ENCODE data around the gene DENND6B. TPM values are rescaled to one million over a fixed set of nuclear protein-coding genes. Genes with fewer than 3 reads are reported as not detected.

DENND6B gene
- total and polyA plus RNA-seq, 5 donors: 2.0 to 3.1 (median 2.4) TPM

DNA sequence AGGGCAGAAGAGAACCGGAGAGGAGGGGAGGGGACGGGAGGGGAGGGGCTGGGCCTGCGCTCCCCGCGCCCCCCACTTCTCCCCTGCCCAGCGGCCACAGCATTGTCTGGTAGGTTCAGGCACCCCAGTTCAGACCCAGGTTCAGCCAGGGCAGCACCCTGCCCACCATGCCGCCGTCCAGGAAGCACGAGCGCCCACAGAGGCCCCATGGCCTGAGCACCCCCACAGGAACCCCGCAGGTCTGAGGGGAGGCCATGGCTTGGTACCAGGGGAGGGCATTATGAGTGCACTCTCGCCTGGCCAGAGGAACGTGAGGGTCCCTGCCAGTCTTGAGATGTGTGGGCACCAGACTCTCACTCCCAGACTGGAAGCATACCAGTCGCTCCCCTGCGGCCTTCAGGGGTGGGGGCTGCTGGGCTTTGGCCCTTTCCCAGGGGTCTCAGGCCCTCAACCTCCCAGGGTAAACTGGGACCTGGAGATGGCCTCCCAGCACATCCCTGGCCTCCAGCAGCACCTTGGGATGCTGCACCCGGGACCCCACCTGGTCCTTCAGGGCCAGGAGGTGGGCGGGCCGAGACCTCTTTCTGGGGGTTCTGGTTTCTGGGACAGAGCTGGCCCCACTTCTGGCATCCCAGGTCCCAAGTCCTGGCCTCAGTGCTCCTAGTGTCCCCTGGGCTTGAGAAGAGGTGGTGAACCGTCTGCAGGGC lies 18.8 kb downstream of the DENND6B start:
- no peaks in the 10 kb centered on the region for H3K9me3 ChIP-seq (ENCODE audit: control insufficient read depth, low read length)
- no peaks in the 10 kb centered on the region for H3K27me3 ChIP-seq (ENCODE audit: control insufficient read depth, insufficient read depth)
- WGBS: 31% methylated on average over 19 of the region's 19 CpGs
- ATAC-seq (no peak), DNase-seq (peak; percentile 43 to 76 (median 73))
- peaks cover 16% of the 10 kb centered on the region for H3K4me1 ChIP-seq (ENCODE audit: control insufficient read depth, insufficient read depth, low read length)
- intact Hi-C loops (cut with DNase I): no loop called here
- peak overlapping the region; percentile 83 for H3K27ac ChIP-seq (ENCODE audit: low read length)
- no peak overlapping the region for H3K4me3 ChIP-seq (ENCODE audit: low read length)

GRCh38 chr22:50306753-50307749 lies 19.8 kb downstream of the DENND6B start, which contains the start of gene PLXNB2:
Gene PLXNB2 (minus strand): TSS chr22:50307646. CDS start chr22:50290584, 17,062 bp downstream.
- ATAC-seq (peak; percentile 63 to 64), DNase-seq (peak; percentile 87 to 95 (median 95))
- Histone ChIP-seq H3K27ac (ENCODE audit: low read length) (peak within 1 kb of the TSS; percentile 83), H3K4me3 (ENCODE audit: low read length) (peak within 1 kb of the TSS; percentile 84), H3K4me1 (ENCODE audit: control insufficient read depth, insufficient read depth, low read length) (peaks cover 16% of the 10 kb centered on the region), H3K27me3 (ENCODE audit: control insufficient read depth, insufficient read depth) (no peaks in the 10 kb centered on the region), H3K9me3 (ENCODE audit: control insufficient read depth, low read length) (no peaks in the 10 kb centered on the region)
- intact Hi-C loops (cut with DNase I): no loop called here
- WGBS: under 1% methylated on average over 102 of the region's 105 CpGs

GRCh38 chr22:50305923-50306566 lies 20.8 kb downstream of the DENND6B start:
- H3K27me3 ChIP-seq (ENCODE audit: control insufficient read depth, insufficient read depth): no peaks in the 10 kb centered on the region
- peak overlapping the region; percentile 84 for H3K4me3 ChIP-seq (ENCODE audit: low read length)
- intact Hi-C loops (cut with DNase I): no loop called here
- H3K9me3 ChIP-seq (ENCODE audit: control insufficient read depth, low read length): no peaks in the 10 kb centered on the region
- DNase-seq: peak; percentile 84 to 94 (median 92)
- H3K27ac ChIP-seq (ENCODE audit: low read length): peak overlapping the region; percentile 76
- peak; percentile 49 to 54 for ATAC-seq
- H3K4me1 ChIP-seq (ENCODE audit: control insufficient read depth, insufficient read depth, low read length): peaks cover 16% of the 10 kb centered on the region
- 1% methylated on average over 21 of the region's 21 CpGs for WGBS

DNA sequence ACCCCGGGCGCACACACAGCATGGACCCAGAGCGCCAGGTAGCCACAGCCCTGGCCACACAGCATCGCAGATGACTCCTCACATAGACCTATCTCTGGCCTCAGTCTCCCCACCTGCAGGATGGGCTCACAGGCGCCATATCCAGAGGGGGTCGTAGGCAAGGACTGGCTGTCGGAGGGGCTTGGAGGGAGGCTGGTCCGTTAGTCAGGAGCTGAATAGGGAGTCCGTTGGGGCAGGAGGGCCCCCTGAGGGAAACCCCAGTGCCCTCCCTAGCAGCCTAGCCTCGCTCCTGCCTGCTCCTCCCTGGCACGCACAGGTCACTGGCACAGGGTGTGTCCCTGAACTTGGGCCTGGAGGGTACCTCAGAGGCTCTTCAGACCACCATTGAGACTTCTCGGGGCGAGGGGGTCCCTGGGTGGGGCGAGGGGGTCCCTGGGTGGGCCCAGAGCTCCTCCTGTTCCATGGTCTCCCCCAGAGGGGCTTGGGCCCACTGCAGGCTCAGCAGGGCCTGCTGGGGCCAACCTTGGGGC lies 21.4 kb downstream of the DENND6B start:
- no peak for ATAC-seq
- peak overlapping the region; percentile 76 for H3K27ac ChIP-seq (ENCODE audit: low read length)
- peaks cover 16% of the 10 kb centered on the region for H3K4me1 ChIP-seq (ENCODE audit: control insufficient read depth, insufficient read depth, low read length)
- H3K4me3 ChIP-seq (ENCODE audit: low read length): peak overlapping the region; percentile 84
- DNase-seq: peak in 1 of 3 donors; percentile 70
- WGBS: 49% methylated on average over 14 of the region's 14 CpGs
- H3K27me3 ChIP-seq (ENCODE audit: control insufficient read depth, insufficient read depth): no peaks in the 10 kb centered on the region
- no peaks in the 10 kb centered on the region for H3K9me3 ChIP-seq (ENCODE audit: control insufficient read depth, low read length)
- intact Hi-C loops (cut with DNase I): no loop called here

DNA sequence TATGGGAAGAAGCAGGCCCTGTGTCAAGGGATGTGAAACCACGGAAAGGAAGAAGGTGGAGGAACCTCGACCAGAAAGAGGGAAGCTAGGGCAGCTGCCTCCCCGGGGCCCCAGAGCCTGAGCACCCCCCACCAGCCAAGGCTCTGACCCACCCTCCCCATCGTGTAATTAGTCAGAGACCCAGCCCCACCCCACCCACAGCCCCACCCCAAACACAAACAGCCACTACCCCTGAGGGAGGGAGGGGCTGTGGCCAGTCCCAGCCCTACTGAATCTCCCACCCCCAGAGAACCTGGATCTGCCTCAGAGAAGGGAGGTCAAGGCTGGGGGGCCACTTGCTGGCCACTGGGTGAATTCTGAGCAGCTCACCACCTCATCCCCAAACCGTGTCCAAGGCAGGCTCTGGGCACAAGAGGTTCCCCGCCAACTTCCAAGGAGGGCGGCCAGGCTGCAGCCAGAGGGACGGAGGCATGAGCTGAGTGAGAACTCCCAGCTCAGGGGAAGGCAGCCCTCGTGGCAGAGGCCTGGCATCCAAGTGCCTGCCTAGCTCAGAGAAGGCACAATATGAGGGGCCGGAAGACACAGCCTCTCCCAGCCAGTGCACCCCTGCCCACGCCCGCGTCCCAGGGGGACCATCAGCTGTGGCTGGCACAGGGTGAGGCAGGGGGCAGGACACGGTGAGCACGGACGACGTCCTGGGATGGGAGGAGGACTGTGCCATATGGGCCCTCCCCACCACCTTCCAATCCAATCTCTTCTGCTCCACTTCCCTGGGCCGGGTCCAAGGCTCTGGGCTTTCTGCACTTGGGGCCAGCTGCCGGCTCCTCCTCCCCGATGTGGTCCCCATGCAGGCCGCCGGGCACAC lies 22.1 kb downstream of the DENND6B start:
- Histone ChIP-seq H3K4me1 (ENCODE audit: control insufficient read depth, insufficient read depth, low read length) (peaks cover 16% of the 10 kb centered on the region), H3K9me3 (ENCODE audit: control insufficient read depth, low read length) (no peaks in the 10 kb centered on the region), H3K27me3 (ENCODE audit: control insufficient read depth, insufficient read depth) (no peaks in the 10 kb centered on the region), H3K4me3 (ENCODE audit: low read length) (no peak overlapping the region), H3K27ac (ENCODE audit: low read length) (peak overlapping the region; percentile 76)
- WGBS: 33% methylated on average over 22 of the region's 22 CpGs
- intact Hi-C loops (cut with DNase I): no loop called here
- ATAC-seq (peak in 1 of 2 donors; percentile 1), DNase-seq (peak; percentile 60 to 88 (median 88))

GRCh38 chr22:50303848-50304527 lies 22.8 kb downstream of the DENND6B start:
- Histone ChIP-seq H3K4me1 (ENCODE audit: control insufficient read depth, insufficient read depth, low read length) (peaks cover 14% of the 10 kb centered on the region), H3K27ac (ENCODE audit: low read length) (peak overlapping the region; percentile 71), H3K27me3 (ENCODE audit: control insufficient read depth, insufficient read depth) (no peaks in the 10 kb centered on the region), H3K4me3 (ENCODE audit: low read length) (no peak overlapping the region), H3K9me3 (ENCODE audit: control insufficient read depth, low read length) (no peaks in the 10 kb centered on the region)
- intact Hi-C loops (cut with DNase I): no loop called here
- WGBS: 38% methylated on average over 11 of the region's 11 CpGs
- DNase-seq: peak; percentile 54 to 90 (median 83)
- ATAC-seq: no peak

GRCh38 chr22:50303515-50303847 lies 23.3 kb downstream of the DENND6B start:
- Histone ChIP-seq H3K27ac (ENCODE audit: low read length) (peak overlapping the region; percentile 71), H3K9me3 (ENCODE audit: control insufficient read depth, low read length) (no peaks in the 10 kb centered on the region), H3K27me3 (ENCODE audit: control insufficient read depth, insufficient read depth) (no peaks in the 10 kb centered on the region), H3K4me1 (ENCODE audit: control insufficient read depth, insufficient read depth, low read length) (peaks cover 16% of the 10 kb centered on the region), H3K4me3 (ENCODE audit: low read length) (no peak overlapping the region)
- no peak for ATAC-seq
- 52% methylated on average over 7 of the region's 7 CpGs for WGBS
- intact Hi-C loops (cut with DNase I): no loop called here
- DNase-seq: peak in 1 of 3 donors; percentile 79

DNA sequence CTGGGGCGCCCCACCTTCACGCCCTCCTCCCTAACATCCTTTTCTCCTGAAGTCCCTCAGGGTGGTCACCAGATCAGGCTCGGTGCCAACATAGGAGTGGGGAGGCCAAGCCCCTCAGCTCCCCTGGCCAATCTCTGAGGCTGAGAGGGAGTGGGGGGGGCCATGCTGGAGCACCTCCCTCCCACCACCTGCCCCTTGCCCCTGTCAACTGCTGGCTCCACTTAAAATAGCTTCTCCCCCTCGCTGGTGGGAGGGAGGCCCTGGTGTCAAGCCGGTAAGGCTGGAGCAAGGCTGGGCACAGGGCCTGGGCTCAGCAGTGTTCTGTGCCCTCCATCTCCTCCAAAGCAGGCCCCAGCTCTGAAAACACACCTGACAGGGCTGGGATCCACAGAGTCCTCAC lies 24.2 kb downstream of the DENND6B start:
- intact Hi-C loops (cut with DNase I): no loop called here
- peaks cover 13% of the 10 kb centered on the region for H3K4me1 ChIP-seq (ENCODE audit: control insufficient read depth, insufficient read depth, low read length)
- H3K27me3 ChIP-seq (ENCODE audit: control insufficient read depth, insufficient read depth): no peaks in the 10 kb centered on the region
- DNase-seq: peak in 2 of 3 donors; percentile 77 to 84
- no peak overlapping the region for H3K4me3 ChIP-seq (ENCODE audit: low read length)
- WGBS: 47% methylated on average over 5 of the region's 5 CpGs
- peak overlapping the region; percentile 71 for H3K27ac ChIP-seq (ENCODE audit: low read length)
- no peaks in the 10 kb centered on the region for H3K9me3 ChIP-seq (ENCODE audit: control insufficient read depth, low read length)
- ATAC-seq: peak in 1 of 2 donors; percentile 6

DNA sequence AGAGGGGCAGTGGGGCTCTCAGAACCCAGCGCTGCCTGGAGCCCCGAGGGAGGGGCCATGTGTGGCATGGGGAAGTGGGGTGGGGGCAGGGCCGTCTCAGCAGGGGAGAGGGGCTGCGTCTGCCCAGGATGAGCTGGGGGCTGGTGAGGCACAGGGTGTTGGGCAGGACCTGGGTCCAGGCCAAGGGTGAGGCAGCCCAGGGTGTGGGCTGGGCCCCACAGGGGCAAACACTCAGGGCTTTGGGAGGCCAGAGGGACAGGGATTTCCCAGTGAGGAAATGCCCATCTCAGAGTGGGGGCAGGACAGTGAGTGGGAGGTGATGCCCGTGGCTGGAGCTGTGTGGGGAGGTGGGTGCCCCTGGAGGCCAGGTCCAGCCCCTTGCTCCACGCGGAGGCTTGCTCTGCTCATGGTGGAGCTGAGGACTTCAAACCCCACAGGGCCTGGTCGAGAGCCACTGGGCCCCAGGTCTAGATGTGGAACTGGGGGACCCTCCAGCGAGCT lies 24.7 kb downstream of the DENND6B start:
- ATAC-seq: peak; percentile 1 to 3
- 33% methylated on average over 9 of the region's 9 CpGs for WGBS
- DNase-seq: peak in 2 of 3 donors; percentile 76 to 84
- intact Hi-C loops (cut with DNase I): no loop called here
- Histone ChIP-seq H3K4me1 (ENCODE audit: control insufficient read depth, insufficient read depth, low read length) (peaks cover 13% of the 10 kb centered on the region), H3K27ac (ENCODE audit: low read length) (peak overlapping the region; percentile 71), H3K27me3 (ENCODE audit: control insufficient read depth, insufficient read depth) (no peaks in the 10 kb centered on the region), H3K9me3 (ENCODE audit: control insufficient read depth, low read length) (no peaks in the 10 kb centered on the region), H3K4me3 (ENCODE audit: low read length) (no peak overlapping the region)

Data from right cardiac atrium (tissue), 5 donors.